Measurements from ENCODE around the gene MTA3.
"Not testable (repeated sequence)": the region's sequence is repeated elsewhere in the genome, so short reads cannot be mapped to it uniquely, and the experiment has no call there.

MTA3 gene

DNA sequence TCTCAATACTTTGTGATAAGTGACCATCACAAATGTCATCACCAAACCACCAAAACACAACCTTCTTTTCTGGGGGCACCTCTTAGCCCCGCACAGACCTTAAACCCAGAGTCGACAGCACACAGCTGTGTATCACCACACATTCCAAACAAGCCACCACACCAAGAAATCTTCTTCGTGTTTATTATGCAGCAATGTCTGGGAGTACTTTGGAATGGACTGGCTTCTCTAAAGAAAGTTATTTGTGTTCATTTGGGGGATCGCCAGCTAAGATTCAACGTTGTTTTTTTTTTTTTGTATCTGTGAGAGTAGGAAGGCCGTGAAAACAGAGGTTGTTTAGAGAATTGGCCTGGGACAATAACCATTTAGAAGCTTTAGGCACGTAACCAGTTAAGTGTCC, 1.1 kb upstream of the MTA3 start:
- DNase-seq (ENCODE audit: low read depth in 2 of 2), result no peak

DNA sequence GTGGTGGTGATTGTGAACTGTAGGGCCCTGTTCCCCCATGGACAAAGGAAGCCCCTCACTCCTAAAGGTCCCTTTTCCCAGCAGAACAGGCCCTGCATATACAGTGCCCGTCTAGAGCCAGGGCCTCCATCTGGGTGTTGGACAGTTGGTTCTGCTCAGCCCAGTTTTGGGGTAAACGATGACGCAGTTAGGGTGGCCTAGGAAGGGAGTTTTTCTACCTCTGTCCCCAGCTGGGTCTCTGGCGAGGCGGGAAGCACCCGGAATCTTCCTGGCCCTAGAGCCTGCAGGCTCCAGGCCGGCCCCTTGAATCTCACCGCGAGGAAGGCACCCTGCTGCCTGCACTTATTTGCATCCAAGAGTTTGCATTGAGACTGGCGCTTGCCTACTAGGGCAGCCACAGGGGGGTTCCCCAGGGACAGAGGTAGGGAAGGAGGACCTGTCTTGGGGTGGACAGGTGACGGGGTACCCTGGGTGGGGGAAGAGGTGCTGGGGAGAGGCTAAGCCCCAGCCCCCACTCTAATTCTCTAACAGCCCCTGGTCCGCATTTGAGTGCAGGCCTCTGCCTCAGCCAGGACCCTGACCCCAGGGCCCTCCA, 529 bp upstream of the MTA3 start:
- peak in 1 of 2 donors; percentile 4 for DNase-seq (ENCODE audit: low read depth in 2 of 2)

- peak in 1 of 2 donors; percentile 4 for DNase-seq (ENCODE audit: low read depth in 2 of 2)
These were observed 782 bp downstream of the MTA3 start for GRCh38 chr2:42569116-42569711.

DNA sequence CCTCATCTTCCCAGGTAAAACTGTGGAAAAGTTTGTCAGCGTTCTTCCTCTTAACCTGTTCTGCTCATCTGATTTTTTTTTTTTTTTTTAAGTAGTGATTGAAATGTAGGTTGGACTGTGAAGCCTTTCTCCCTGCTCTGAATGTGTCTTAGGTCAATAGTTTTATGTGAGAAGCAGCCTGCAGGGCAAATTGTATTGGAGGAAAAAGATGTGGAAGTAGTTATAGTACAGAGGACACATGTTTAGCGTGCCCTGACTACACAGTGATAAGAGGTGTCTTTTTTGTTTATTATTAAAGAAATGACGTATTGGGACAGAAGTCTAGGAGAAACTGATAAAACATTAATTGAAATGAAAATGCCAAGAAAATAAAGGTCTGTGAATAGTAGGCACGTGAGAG, 1.5 kb downstream of the MTA3 start:
- no peak for DNase-seq (ENCODE audit: low read depth in 2 of 2)

- no peak for DNase-seq (ENCODE audit: low read depth in 2 of 2)
These were observed 4.1 kb downstream of the MTA3 start for GRCh38 chr2:42572297-42573081.

DNA sequence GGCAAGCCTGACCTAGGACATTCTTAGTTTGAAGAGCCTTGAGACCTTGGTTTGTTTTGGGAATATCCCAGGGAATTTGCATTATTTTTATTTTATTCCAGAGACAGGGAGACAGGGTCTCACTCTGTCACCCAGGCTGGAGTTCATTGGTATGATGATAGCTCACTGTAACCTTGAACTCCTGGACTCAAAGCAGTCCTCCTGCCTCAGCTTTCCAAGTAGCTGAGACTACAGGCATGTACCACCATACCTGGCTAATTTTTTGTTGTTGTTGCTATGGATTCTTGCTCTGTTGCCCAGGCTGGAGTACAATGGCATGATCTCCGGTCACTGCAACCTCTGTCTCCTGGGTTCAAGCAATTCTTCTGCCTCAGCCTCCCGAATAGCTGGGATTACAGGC, 4.8 kb downstream of the MTA3 start:
- no peak for DNase-seq (ENCODE audit: low read depth in 2 of 2)

DNA sequence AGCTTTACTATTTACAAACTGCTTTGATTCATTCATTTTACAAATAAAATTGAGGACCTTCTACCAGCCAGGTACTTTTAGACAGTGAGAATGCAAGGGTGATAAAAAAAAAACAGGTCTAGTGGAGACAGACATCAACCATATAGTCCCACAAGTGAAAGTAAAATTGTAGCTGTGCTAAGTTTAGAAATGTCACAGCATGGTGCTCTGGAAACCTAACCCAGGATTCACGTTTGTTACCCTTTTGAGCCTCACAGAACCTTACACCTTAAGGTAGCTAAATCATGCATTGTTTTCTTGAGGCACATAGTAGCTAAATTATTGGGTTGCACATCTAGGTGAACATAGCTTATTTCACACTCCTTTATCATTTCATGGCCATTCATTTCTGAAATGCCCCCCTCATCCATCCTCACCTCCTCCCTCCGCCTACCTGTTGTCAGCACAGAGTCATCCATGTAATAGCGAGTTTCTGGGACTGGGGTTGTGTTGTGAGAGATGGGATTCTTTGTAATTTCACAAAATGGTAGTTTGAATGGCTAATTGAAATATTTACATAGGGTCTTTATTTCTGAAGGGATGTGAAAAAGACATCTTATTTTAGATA, 7.1 kb downstream of the MTA3 start:
- DNase-seq (ENCODE audit: low read depth in 2 of 2), result no peak

DNA sequence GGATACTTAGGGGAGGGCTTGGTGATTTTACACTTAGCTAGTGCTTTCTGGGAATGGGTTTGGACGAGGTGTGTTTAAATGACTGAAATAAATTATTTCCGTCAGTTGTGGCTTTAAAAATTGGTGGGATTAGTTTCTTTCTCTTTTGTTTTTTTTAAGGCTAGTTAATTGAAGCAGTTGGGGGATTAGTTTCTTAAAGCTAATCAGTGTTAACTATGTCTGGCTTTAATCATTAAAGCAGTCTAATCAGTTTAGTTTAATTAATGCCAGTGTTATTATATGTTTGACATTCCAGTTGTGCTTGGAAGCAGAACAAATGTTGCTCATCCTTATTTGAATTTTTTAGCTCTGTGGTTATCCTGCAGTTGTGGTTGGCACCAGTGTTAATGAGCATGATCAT, 10.2 kb downstream of the MTA3 start:
- DNase-seq (ENCODE audit: low read depth in 2 of 2), result no peak

DNA sequence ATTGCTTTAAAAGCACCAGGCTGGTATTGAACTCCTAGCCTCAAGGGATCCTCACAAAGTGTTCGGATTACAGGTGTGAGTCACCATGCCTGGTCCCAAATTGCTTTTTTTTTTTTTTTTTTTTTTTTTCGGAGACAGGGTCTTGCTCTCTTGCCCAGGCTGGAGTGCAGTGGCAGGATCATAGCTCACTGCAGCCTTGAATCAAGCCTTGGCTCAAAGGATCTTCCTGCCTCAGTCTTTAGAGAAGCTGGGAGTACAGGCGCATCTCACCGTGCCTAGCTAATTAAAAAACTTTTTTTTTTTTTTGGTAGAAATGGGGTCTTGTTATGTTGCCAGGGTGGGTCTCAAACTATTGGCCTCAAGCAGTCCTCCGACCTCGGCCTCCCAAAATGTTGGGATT, 12.8 kb downstream of the MTA3 start:
- no peak for DNase-seq (ENCODE audit: low read depth in 2 of 2)

GRCh38 chr2:42584628-42585027, 16.2 kb downstream of the MTA3 start:
- DNase-seq (ENCODE audit: low read depth in 2 of 2), result not testable (repeated sequence)

- DNase-seq (ENCODE audit: low read depth in 2 of 2), result no peak
These were observed 17.3 kb downstream of the MTA3 start for GRCh38 chr2:42585779-42586178.

DNA sequence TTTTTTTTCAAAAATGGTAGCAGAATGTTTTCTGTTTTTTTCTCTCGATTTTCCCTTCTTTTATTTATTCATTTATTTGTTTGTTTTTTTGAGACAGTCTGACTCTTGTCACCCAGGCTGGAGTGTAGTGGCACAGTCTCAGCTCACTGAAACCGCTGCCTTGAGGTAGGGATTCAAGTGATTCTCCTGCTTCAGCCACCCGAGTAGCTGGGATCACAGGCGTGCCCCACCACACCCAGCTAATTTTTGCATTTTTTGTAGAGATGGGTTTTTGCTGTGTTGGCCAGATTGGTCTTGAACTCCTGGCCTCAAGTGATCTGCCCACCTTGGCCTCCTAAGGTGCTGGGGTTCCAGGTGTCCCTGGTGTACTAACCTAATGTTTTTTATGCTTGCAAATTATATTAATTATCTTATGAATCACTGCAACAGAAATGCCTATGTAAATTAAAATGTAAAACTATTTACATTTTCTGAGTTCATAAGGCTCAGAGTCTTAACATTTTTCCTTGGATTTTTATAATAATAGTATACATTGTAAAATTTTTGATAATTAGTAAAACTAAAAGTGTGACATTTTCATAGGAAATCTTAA, 19.2 kb downstream of the MTA3 start:
- no peak for DNase-seq (ENCODE audit: low read depth in 2 of 2)

- no peak for DNase-seq (ENCODE audit: low read depth in 2 of 2)
These were observed 19.7 kb downstream of the MTA3 start for GRCh38 chr2:42588121-42588520.

GRCh38 chr2:42590176-42590575, 21.7 kb downstream of the MTA3 start:
- DNase-seq (ENCODE audit: low read depth in 2 of 2), result no peak

DNA sequence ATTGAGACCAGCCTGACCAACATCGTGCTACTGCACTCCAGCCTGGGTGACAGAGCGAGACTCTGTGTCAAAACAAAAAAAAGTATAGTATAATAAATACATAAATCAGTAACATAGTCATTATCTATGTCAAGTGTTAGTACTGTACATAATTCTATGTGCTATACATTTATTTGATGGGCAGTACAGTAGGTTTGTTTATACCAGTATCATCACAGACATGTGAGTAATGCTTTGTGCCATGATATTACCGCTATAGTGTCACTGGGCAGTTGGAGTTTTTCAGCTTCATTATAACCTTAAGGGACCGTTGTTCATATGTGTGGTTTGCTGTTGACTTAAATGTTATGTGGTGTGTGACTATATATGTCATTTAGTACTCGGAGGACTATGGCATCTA, 24.9 kb downstream of the MTA3 start:
- no peak for DNase-seq (ENCODE audit: low read depth in 2 of 2)

GRCh38 chr2:42598656-42599055, 30.2 kb downstream of the MTA3 start:
- DNase-seq (ENCODE audit: low read depth in 2 of 2), result no peak

GRCh38 chr2:42601076-42601475, 32.6 kb downstream of the MTA3 start:
- DNase-seq (ENCODE audit: low read depth in 2 of 2), result no peak

- no peak for DNase-seq (ENCODE audit: low read depth in 2 of 2)
These were observed 33.9 kb downstream of the MTA3 start for GRCh38 chr2:42602218-42602875.

- DNase-seq (ENCODE audit: low read depth in 2 of 2), result no peak
These were observed 34.4 kb downstream of the MTA3 start for GRCh38 chr2:42602876-42603219.

DNA sequence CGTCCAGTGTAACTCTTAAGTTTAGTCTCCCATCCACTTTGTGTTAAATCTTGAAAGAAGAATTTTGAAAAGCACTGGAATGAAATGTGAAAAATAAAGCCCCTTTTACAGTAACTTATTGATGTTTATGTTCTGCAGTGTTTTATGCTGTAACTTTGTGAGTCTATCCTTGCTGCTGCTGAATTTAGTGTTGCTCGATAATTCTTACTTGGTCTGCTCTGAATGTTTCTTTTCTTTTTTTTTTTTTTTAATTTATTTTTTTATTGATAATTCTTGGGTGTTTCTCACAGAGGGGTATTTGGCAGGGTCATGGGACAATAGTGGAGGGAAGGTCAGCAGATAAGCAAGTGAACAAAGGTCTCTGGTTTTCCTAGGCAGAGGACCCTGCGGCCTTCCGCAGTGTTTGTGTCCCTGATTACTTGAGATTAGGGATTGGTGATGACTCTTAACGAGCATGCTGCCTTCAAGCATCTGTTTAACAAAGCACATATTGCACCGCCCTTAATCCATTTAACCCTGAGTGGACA, 36.0 kb downstream of the MTA3 start:
- not testable (repeated sequence) for DNase-seq (ENCODE audit: low read depth in 2 of 2)

- not testable (repeated sequence) for DNase-seq (ENCODE audit: low read depth in 2 of 2)
These were observed 37.7 kb downstream of the MTA3 start for GRCh38 chr2:42606166-42606565.

Measured in stimulated activated CD4-positive, alpha-beta T cell treated with anti-CD3 and anti-CD28 coated beads, Interleukin-1b, Interleukin-23, amount 100 ng/mL, for 4 hours (primary cell).